ENCODE measurements around the gene SCFD1.

GRCh38 chr14:30681752-30682355 is 59.7 kb downstream of the SCFD1 start:
- TF ChIP-seq, protein P1, sequence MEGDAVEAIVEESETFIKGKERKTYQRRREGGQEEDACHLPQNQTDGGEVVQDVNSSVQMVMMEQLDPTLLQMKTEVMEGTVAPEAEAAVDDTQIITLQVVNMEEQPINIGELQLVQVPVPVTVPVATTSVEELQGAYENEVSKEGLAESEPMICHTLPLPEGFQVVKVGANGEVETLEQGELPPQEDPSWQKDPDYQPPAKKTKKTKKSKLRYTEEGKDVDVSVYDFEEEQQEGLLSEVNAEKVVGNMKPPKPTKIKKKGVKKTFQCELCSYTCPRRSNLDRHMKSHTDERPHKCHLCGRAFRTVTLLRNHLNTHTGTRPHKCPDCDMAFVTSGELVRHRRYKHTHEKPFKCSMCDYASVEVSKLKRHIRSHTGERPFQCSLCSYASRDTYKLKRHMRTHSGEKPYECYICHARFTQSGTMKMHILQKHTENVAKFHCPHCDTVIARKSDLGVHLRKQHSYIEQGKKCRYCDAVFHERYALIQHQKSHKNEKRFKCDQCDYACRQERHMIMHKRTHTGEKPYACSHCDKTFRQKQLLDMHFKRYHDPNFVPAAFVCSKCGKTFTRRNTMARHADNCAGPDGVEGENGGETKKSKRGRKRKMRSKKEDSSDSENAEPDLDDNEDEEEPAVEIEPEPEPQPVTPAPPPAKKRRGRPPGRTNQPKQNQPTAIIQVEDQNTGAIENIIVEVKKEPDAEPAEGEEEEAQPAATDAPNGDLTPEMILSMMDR (IDR thresholded peaks at IDR 0.05), result peak; percentile 69
- TF ChIP-seq ZFX (IDR thresholded peaks at IDR 0.05; ENCODE audit: borderline replicate concordance), result no peak

Data from 22Rv1 (cell line).